Activated naive CD8-positive, alpha-beta T cell (primary cell): ENCODE data around the gene TBC1D13.
"Not testable (repeated sequence)": the region's sequence is repeated elsewhere in the genome, so short reads cannot be mapped to it uniquely, and the experiment has no call there.

ENCODE experiments used
- H3K27ac Mint-ChIP-seq: one replicate; pipeline ENCODE4 v1.8.0; 2021; ENCODE audit warnings: mixed read lengths
- H3K27me3 Mint-ChIP-seq: one replicate; pipeline ENCODE4 v1.8.0; 2021; ENCODE audit warnings: mixed read lengths
- H3K36me3 Mint-ChIP-seq: one replicate; pipeline ENCODE4 v1.8.0; 2021; ENCODE audit warnings: mixed read lengths
- H3K4me1 Mint-ChIP-seq: one replicate; pipeline ENCODE4 v1.8.0; 2021; ENCODE audit warnings: low read depth, mixed read lengths
- H3K4me3 Mint-ChIP-seq: one replicate; pipeline ENCODE4 v1.8.0; 2021; ENCODE audit warnings: mild to moderate bottlenecking, mixed read lengths
- H3K9me3 Mint-ChIP-seq: one replicate; pipeline ENCODE4 v1.8.0; 2021; ENCODE audit warnings: low read depth, mixed read lengths

The TBC1D13 gene

GRCh38 chr9:128841694-128842492 is 54.8 kb downstream of the TBC1D13 start:
- Mint-ChIP-seq H3K27me3 (no peaks in the 10 kb centered on the region), H3K9me3 (no peaks in the 10 kb centered on the region), H3K4me1 (no peaks in the 10 kb centered on the region), H3K4me3 (no peak overlapping the region), H3K27ac (no peak overlapping the region), H3K36me3 (peaks cover 3% of the 10 kb centered on the region)

- H3K9me3 Mint-ChIP-seq, H3K27ac Mint-ChIP-seq, H3K4me3 Mint-ChIP-seq, H3K4me1 Mint-ChIP-seq, H3K27me3 Mint-ChIP-seq, H3K36me3 Mint-ChIP-seq: not testable (repeated sequence)
Measured at GRCh38 chr9:128843171-128843570, 56.1 kb downstream of the TBC1D13 start.

DNA sequence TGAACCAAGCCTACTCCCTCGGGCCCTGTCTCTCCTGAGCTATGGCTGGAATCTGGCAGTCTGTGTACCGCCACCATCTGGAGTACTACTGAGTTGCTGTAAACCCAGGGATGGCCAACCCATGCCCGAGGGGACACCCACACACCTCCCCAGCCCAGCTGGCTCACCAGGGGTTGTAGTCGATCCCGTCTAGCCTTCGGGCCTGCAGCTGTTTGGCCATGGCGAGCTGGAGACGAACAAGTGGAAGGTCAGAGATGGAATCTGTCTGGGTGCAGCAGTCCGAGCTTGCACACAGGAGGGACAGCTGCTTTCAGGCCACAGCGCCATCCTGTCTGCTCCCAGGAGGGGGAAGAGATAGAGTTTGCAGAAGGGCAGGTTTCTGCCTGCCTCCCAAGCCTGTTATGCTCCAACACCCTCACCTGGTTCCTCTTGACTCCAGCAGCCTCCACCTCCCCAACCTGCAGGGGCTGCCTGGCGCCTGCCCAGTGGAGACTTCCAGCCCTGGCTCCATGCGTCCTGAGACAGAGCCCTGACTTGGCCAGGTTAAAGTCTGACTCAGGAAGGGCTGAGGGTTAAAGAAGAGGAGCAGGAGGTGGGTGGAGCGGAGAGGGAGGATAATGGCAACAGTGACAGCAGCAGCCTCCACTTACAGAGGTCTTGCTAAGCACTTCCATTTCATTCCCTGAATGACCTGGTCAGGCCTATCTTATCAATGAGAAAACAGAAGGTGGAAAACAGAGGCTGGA is 58.3 kb downstream of the TBC1D13 start:
- Mint-ChIP-seq H3K36me3 (peaks cover 10% of the 10 kb centered on the region), H3K27me3 (no peaks in the 10 kb centered on the region), H3K9me3 (peaks cover under 1% of the 10 kb centered on the region), H3K4me3 (no peak overlapping the region), H3K4me1 (no peaks in the 10 kb centered on the region), H3K27ac (no peak overlapping the region)

DNA sequence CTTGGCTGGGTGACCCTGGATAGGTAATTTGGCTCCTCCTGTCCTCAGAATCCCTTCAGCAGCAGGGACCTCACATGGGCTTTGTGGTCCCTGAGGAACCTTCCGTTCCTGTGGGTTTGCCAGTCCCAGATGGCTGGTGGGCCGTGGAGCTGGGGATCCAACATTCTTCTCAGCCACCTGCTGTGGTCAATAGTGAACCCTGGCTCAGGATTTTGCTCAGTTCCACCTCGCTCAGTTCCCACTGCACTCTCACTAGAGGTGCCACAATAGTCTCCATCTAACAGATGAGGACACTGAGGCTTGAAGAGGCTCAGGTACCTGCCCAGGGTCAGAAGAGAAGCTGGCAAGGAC is 59.6 kb downstream of the TBC1D13 start:
- no peaks in the 10 kb centered on the region for H3K4me1 Mint-ChIP-seq
- no peaks in the 10 kb centered on the region for H3K27me3 Mint-ChIP-seq
- H3K9me3 Mint-ChIP-seq: peaks cover 12% of the 10 kb centered on the region
- peaks cover 23% of the 10 kb centered on the region for H3K36me3 Mint-ChIP-seq
- H3K27ac Mint-ChIP-seq: no peak overlapping the region
- H3K4me3 Mint-ChIP-seq: no peak overlapping the region

DNA sequence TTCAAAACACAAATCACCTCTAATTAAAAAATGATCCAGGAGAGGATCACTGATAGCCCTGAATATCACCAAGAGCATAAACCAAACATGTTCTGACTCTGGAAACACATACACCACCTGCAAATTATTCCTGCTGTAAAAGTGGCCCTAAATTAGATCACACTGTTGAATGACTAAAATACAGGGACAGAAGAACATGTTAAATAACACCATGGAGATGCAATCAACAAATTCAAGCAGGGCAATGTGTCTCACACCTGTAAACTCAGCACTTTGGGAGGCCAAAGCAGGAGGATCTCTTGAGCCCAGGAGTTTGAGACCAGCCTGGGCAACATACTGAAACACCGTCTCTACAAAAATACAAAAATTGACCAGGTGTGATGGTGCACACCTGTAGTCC is 60.8 kb downstream of the TBC1D13 start:
- peaks cover 12% of the 10 kb centered on the region for H3K9me3 Mint-ChIP-seq
- H3K4me1 Mint-ChIP-seq: no peaks in the 10 kb centered on the region

GRCh38 chr9:128851024-128851423 is 64.0 kb downstream of the TBC1D13 start:
- not testable (repeated sequence) for H3K27ac Mint-ChIP-seq, H3K4me1 Mint-ChIP-seq, H3K27me3 Mint-ChIP-seq, H3K4me3 Mint-ChIP-seq
- peaks cover 20% of the 10 kb centered on the region for H3K36me3 Mint-ChIP-seq
- H3K9me3 Mint-ChIP-seq: peaks cover 12% of the 10 kb centered on the region

More for the DNA sequence above, 60.8 kb downstream of the TBC1D13 start:
- Mint-ChIP-seq H3K27me3 (no peaks in the 10 kb centered on the region), H3K4me3 (no peak overlapping the region), H3K36me3 (peaks cover 20% of the 10 kb centered on the region), H3K27ac (no peak overlapping the region)

DNA sequence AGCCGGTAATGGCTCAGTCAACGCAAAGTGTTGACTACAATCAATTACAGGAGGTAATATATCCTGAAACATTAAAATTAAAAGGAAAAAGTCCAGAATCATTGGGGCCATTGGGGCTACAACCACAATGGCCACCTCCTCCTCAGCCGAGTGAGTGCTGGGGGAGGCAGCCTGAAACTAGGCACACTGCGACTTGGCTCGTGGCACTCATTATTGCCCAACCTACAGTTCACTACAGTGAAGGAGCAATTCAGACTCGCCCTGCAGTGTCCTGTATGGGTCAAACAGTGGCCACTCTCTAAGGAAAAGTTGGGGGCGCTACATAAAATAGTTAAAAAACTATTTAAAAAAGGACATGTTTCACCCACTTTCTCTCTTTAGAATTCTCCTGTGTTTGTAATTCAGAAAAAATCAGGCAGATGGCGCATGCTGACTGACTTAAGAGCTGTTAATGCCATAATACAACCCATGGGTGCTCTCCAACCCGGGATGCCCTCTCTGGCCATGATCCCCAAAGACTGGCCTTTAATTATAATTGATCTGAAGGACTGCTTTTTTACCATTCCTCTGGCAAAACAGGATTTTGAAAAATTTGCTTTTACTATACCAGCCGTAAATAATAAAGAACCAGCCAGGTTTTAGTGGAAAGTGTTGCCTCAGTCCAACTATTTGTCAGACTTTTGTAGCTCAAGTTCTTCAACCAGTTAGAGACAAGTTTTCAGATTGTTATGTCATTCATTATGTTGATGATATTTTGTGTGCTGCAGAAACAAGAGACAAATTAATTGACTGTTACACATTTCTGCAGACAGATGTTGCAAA is 64.9 kb downstream of the TBC1D13 start:
- not testable (repeated sequence) for H3K4me1 Mint-ChIP-seq, H3K27ac Mint-ChIP-seq, H3K27me3 Mint-ChIP-seq, H3K4me3 Mint-ChIP-seq
- H3K36me3 Mint-ChIP-seq: peaks cover 20% of the 10 kb centered on the region
- H3K9me3 Mint-ChIP-seq: peaks cover 12% of the 10 kb centered on the region

- not testable (repeated sequence) for H3K27me3 Mint-ChIP-seq, H3K27ac Mint-ChIP-seq, H3K4me1 Mint-ChIP-seq, H3K4me3 Mint-ChIP-seq
- Mint-ChIP-seq H3K36me3 (peaks cover 19% of the 10 kb centered on the region), H3K9me3 (peaks cover 12% of the 10 kb centered on the region)
Measured at GRCh38 chr9:128852646-128853045, 65.6 kb downstream of the TBC1D13 start.

- not testable (repeated sequence) for H3K27me3 Mint-ChIP-seq, H3K4me3 Mint-ChIP-seq, H3K4me1 Mint-ChIP-seq, H3K27ac Mint-ChIP-seq
- peaks cover 17% of the 10 kb centered on the region for H3K36me3 Mint-ChIP-seq
- H3K9me3 Mint-ChIP-seq: peaks cover 12% of the 10 kb centered on the region
Measured at GRCh38 chr9:128854454-128854853, 67.4 kb downstream of the TBC1D13 start.

GRCh38 chr9:128858476-128858875 is 71.4 kb downstream of the TBC1D13 start:
- not testable (repeated sequence) for H3K9me3 Mint-ChIP-seq, H3K27ac Mint-ChIP-seq, H3K36me3 Mint-ChIP-seq, H3K4me1 Mint-ChIP-seq, H3K27me3 Mint-ChIP-seq, H3K4me3 Mint-ChIP-seq
